ENCODE data around the gene DYNC2LI1.

DNA sequence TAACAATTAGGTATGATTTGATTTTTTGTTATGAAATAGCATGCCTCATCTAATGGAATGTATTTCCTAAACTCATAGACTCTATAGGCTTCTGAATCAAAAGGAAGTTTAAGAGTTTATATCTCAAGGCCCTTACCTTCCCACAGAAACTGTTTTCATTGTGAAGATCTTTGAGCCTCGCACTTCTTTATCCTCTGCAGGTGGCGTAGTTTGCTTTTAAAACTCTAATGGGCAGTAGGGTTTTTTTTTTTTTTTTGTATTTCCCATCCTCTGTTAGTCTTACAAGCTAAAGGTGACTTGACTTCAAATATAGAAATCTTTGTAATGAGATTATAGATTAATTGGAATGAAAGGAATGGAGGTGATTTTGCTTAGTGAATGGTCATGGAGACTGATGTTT is 28.3 kb downstream of the DYNC2LI1 start:
- TF ChIP-seq POLR2A (IDR thresholded peaks at IDR 0.05): no peak
- TF ChIP-seq, protein P1, sequence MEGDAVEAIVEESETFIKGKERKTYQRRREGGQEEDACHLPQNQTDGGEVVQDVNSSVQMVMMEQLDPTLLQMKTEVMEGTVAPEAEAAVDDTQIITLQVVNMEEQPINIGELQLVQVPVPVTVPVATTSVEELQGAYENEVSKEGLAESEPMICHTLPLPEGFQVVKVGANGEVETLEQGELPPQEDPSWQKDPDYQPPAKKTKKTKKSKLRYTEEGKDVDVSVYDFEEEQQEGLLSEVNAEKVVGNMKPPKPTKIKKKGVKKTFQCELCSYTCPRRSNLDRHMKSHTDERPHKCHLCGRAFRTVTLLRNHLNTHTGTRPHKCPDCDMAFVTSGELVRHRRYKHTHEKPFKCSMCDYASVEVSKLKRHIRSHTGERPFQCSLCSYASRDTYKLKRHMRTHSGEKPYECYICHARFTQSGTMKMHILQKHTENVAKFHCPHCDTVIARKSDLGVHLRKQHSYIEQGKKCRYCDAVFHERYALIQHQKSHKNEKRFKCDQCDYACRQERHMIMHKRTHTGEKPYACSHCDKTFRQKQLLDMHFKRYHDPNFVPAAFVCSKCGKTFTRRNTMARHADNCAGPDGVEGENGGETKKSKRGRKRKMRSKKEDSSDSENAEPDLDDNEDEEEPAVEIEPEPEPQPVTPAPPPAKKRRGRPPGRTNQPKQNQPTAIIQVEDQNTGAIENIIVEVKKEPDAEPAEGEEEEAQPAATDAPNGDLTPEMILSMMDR (IDR thresholded peaks at IDR 0.05): no peak
